HT-29 (cell line): ENCODE results near the gene ARL5A. TPM values are rescaled to one million over a fixed set of nuclear protein-coding genes. Genes with fewer than 3 reads are reported as not detected.
"Not testable (repeated sequence)": the region's sequence is repeated elsewhere in the genome, so short reads cannot be mapped to it uniquely, and the experiment has no call there.

ENCODE experiments used
- DNase-seq: peaks from one replicate; pipeline ENCODE4 v3.0.0-alpha.2; 2015; ENCODE audit warnings: low spot score
- total RNA-seq: library from RNA; depleted of rRNA; stranded (reverse); fragments of >200 nt; shearing (Covaris generic); gene quantifications from 2 replicates; pipeline ENCODE4 v1.2.3, GENCODE V29; 2014

Gene ARL5A
- total RNA-seq, 1 experiment from 2014 or later = 82.0 TPM

- DNase-seq = no peak
These were observed 32.5 kb downstream of the ARL5A start for GRCh38 chr2:151795646-151796240.

- not testable (repeated sequence) for DNase-seq
These were observed 33.8 kb downstream of the ARL5A start for GRCh38 chr2:151794422-151794821.

GRCh38 chr2:151793123-151793522 is 35.1 kb downstream of the ARL5A start:
- no peak for DNase-seq

GRCh38 chr2:151792589-151792988 is 35.6 kb downstream of the ARL5A start:
- no peak for DNase-seq

DNA sequence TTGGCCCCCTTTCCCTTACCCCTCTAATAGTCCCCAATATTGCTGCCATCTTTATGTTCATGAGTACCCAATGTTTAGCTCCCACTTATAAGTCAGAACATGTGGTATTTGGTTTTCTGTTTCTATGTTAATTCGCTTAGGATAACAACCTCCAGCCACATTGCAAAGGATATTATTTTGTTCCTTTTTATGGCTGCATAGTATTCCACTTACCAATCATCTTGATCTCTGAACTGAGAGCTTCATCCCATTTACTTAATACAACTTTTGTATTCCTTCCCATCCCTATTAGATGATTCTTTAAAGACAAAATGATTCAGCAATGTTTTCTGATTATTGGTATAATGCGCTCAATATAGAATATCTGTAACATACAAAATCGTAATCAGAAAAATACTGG is 36.7 kb downstream of the ARL5A start:
- DNase-seq = no peak

- no peak for DNase-seq
These were observed 37.5 kb downstream of the ARL5A start for GRCh38 chr2:151790689-151791088.

DNA sequence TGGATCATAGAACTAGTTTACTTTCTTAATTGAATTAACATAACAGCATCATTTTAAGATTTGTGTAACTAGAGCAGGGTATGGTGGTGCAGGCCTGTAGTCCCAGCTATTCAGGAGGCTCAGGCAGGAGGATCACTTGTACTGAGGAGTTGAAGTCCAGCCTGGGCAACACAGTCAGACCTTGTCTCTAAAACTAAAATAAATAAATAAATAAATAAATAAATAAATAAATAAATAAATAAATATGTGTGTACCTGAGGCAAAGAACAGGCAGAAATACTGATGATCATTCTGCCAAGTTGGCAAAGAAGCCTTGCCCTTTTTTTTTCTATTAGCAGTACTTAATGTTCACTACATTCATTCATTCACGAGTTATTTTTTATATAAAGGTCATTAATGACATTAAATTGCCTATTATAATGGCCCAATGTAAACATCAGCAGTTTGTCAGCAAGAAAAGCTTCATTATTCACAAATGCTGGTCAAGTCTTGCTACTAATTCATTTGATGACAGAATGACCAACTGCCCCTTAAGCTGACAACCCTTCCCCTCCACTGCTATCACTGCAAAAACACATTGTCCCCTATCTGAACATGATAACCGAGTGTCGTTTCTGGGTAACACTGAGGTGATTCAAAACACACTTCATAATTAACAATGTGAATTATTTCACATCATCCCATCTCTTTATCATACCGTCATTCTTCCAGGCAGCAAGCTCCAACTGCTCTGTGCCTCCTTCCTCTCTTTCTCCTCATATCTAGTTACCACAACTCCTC is 39.0 kb downstream of the ARL5A start:
- no peak for DNase-seq

DNA sequence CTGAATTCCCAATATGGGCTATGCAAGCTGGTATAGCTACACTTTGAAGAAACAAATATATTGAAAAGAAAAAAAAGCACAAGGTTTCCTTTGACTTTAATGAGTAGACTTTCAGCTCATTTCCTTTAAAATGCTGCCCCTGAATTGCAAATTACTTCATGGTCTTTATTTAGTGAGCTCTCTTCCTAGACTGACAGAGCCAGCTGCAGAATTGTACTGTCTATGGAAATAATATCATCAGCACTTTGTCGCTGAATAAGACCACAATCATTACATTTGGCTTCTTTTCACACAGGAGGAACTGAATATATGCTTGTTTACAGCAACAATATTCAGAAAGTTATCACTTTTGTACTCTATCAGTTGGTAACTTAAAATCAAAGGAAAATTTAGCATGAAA is 41.7 kb downstream of the ARL5A start:
- no peak for DNase-seq

- DNase-seq = no peak
These were observed 42.1 kb downstream of the ARL5A start for GRCh38 chr2:151786077-151786476.

GRCh38 chr2:151783133-151783520 is 45.1 kb downstream of the ARL5A start:
- DNase-seq = no peak

- DNase-seq = no peak
These were observed 45.7 kb downstream of the ARL5A start for GRCh38 chr2:151782378-151783132.

GRCh38 chr2:151781642-151782041 is 46.6 kb downstream of the ARL5A start:
- DNase-seq = no peak

- no peak for DNase-seq
These were observed 47.3 kb downstream of the ARL5A start for GRCh38 chr2:151780938-151781337.

- no peak for DNase-seq
These were observed 50.3 kb downstream of the ARL5A start for GRCh38 chr2:151777935-151778334.

DNA sequence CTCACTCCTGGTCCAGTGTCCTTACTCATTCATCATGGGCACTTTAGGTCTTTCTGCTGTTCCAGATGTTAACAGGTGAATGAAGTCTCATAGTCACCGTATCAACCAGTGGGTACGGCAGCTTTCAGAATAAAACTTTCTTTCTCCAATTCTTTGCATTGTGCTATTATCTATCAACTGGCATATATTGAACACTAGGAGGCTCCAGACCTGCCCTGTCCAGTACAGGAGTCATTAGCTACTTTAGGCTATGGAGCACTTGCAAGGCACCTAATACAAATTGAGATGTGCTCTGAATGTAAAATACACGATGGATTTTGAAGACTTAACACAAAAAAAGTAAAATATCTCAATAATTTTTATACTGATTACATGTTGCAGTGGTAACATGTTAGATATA is 50.7 kb downstream of the ARL5A start:
- DNase-seq = no peak

- DNase-seq = no peak
These were observed 51.9 kb downstream of the ARL5A start for GRCh38 chr2:151776367-151776766.

- DNase-seq = no peak
These were observed 53.0 kb downstream of the ARL5A start for GRCh38 chr2:151775057-151775740.

DNA sequence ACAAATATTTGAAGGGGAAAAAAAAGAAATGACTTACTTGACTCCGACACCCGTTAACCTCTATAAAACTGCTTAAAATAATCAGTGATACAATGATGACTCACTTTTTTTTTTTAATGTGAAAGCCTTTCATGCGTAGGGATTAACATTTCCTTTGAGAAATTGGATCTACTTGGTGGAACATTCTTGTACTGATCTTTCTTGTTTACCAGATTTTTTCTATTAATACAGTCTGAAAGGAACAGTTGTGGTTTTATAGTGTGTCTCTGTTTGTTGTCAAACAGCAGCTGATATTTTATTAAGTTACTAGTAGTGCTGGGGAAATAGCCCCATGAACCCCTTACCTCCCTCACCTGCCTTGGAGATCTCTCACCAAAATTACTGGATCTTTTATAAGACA is 53.7 kb downstream of the ARL5A start:
- no peak for DNase-seq

DNA sequence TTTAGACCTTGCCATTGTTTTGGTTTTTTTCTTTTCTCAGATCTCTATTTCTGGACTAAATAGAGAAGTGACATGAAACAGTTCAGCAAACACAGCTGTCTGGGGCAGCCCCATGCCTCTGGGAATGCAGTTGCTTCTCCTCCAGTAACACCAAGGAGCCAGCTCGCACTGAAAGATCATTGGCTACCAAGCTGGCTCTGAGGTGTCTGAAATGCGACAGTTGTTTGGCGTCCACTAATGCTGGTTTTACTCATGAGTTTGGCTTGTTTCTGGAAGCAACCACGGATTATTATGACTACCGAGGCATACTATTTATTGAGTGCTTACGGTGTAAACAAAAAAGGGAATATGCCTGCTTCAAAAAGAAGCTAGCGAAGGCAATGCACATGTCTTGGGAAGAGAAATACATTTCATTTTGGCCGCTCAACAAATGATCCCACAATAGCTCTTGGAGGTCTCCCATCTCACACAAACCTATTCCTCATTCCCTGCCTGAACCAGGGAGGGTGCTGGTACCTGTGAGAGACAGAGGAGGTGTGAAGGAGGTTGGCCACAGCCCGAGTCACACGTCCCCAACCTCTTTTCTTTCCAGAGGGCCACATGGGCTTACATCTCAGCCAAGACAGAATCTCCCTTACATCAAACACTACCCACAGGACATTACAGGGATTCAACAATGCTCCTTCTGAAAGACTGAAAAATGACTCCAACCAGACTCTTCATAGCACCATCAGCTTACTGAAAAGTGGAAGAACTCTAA is 56.4 kb downstream of the ARL5A start:
- DNase-seq = no peak

DNA sequence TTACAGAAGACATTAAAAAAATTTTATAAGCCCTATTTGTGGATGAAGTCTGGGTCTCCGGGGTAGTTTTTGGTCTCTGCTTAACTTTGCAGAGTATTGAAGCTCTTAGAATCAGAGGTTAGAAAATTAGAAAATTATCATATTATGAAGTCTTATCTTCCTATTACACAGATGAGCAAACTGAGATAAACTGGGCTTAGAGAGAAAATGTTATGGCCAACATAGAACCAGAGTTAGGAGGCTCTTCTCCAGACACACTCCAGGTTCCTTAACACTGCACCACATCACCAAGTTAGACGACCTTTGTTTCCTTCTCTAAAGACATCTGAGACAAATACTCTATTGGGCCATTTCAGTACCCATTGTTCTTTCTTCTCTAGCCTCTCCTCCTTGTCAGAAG is 57.2 kb downstream of the ARL5A start:
- no peak for DNase-seq

- no peak for DNase-seq
These were observed 58.6 kb downstream of the ARL5A start for GRCh38 chr2:151769606-151770005.
